SH-SY5Y (cell line): Measurements from ENCODE around the gene MYLK4.

Experiments
- GATA2 ChIP-seq: IDR thresholded peaks from 2 replicates; pipeline ENCODE4 v1.6.1; 2011; ENCODE audit warnings: mild to moderate bottlenecking, low read depth, low read length
- GATA3 ChIP-seq: IDR thresholded peaks from 2 replicates; pipeline ENCODE4 v1.6.1; 2011; ENCODE audit warnings: low read depth, mild to moderate bottlenecking, low read length, moderate library complexity

DNA sequence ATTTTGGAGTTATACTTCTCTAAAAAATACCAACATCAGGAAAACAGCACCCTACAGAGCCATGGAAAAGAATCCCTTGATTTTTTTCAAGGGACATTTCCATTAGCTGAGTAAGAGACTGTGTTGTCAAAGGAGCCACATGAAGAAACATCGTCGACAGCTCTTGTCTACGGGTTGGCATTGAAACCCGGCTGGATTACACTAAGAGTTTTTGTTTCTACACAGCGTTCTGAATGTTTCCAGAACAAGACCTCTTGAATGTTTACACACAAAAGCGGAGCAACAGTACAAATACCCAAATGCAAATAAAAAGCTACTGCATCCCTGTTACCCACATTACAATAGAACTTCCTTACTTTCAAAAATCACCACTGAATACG, 2.4 kb upstream of the MYLK4 start:
- TF ChIP-seq GATA3 (no peak), GATA2 (no peak)
